ENCODE data around the gene BICC1.
"Not testable (repeated sequence)": the region's sequence is repeated elsewhere in the genome, so short reads cannot be mapped to it uniquely, and the experiment has no call there.

The BICC1 gene

DNA sequence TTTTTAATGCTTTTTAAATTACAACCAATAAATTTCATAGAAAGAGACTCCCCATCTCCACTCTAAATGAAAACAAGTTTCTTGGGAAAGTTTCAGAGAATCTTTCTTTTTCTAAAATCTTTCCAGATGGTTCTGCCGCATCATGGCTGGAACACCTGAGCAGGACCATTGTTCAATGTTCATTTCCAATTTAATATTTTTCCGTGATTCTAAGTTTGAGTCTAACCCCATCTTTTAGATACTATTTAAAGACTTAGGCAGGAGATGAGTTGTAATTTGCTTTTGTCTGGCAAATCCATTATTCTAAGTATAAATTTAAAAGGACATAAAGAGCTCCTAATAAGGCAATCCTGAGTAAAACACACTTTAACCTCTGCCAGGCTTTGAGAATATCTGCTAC is 325.2 kb downstream of the BICC1 start:
- no peak for DNase-seq

DNA sequence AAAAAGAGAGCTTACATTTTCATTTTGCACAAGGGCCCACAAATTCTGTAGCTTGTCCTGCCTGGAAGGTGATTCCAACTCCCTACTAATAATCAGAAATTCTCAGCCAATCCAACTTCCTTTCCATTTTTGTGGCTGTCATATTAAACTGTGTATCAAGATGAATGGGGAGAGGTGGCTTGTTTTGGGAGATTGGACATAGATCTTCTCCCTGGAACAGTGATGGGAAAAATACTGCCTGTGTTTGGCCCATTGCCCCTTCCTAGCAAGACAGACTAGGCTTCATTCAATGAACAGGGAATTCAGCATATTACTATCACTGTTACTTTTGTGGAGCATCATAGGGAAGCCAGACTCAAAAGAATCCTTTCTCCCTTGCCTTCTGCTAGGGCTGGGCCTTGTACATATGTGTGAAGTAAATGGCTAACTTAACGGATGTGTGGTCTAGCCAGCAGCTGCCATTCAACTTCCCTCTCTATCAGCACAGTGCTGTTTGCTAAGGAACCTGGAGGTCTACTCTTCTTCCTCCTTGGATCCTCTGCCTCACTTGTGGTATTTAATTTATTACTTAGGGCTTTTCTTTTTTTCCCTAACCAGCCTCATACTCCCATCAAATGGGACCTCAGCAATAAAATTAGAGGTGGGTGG is 326.0 kb downstream of the BICC1 start:
- DNase-seq, result peak; percentile 39

DNA sequence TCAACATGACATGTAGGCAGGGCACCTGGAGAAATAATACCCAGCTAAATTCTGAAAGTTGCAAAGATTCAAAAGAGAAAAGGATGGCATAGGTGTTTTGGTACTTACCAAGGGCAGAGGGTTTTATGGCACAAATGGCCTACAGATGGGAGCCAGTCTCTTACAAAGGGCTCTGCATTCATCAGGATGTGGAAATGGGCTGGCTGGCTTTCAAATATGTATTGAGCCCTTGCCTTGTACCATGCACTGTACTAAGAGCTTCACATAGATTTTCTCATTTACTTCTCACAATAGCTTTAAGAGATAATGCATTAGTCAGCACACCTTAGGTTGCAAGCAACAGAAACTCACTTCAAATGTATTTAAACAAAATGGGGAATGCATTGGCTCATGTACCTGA is 327.1 kb downstream of the BICC1 start:
- no peak for DNase-seq

DNA sequence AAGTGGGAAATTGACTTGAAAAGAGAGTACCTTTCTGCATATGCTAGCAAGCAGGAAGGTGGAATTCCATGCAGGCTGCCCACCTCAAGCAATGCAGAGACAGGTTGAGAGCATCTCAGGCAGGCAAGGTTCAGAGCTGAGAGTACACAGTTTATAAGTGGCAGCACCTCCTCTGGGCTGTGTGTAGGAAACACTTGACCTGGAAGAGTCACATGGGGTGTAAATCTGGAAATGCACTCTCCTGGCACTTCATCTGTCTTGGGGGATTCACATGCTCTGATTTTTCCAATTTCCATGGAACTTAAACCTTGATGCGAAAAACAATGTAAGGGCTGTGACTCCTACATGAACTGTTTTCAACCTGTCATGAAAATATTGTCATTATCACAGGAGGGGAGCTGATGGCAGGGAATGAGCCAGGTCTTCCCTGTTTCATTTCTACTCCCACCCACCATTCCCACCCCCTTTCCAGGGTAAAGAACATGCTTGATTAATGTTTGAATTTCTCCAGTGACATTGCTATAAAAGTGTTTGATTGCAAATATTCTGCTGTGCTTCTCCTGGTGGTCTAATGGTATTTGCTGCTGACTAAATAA is 328.3 kb downstream of the BICC1 start:
- DNase-seq, result peak; percentile 41

DNA sequence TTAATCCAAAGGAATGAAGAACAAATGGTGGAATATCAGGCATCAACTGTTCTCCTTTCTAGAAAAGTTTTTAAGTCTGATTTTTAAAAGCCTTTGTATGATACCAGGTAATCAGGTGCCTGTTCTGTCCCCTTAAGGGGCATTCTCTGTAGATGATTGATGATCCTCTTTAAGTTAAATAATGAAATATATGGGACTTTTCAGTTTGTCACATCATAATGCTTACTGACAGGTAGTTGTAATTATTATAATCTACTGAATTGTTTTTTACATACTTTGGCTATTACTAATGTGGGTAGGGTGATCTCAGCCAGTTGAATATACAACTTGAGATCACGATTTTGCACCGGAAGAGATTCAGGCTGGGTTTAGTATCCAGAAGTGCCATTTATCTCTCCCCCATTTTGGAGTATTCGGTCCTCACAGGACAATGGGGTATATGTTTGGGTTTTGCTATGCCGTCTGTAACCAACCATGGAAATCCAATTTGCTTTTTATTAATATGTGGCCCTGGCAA is 330.2 kb downstream of the BICC1 start:
- no peak for DNase-seq

DNA sequence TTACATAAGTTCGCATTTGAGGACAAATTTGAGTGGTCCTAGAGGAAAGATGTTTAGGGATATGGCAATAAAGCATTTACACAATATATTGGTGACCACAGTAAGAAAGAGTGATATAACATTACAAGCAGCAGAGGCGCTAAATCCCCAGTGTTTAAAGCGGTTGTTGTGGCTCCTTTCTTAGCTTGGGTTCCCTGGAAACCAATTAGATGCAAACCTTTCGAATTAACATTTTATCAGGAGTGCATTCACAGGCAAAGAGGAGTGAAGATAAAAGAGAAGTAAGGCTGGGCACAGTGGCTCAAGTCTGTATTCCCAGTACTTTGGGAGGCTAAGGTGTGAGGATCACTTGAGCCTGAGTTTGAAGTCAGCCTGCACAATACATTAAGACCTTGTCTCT is 331.1 kb downstream of the BICC1 start:
- DNase-seq, result no peak

DNA sequence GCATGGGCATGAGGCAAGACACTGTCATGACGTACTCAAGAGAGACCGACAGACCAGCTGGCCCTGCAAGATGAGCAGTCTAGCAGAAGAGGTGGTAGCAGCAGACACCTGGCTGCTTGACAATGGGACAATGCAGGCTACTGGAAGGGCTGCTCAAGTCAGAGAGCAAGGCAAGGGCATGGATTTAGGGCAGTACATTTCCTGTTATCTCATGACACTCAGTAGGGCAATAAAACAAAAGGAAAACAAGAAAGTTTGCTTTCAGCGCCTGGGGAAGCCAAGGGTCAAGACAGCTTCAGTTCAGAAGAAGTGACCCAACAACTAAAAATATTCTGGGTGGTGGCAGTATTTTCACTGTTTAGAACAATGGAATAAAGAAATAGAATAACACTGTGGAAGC is 332.0 kb downstream of the BICC1 start:
- DNase-seq, result no peak

DNA sequence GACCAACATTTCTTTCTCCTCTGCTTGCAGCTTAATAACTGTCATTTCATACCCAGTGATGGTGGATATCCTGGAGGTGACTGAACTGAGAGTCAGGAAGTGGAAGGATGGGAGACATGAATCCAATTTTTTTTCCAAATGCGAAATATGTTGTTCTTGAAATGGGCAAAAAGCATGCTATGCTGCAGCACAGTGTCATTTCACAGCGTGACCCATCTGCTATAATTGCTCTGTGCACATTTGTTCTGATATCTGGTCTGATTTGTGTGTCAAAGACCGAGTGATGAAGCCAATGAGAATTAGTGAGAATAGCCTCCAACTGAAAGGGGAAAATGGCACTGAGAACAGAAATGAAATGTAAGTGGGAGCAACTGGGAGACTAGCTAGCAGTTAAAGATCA is 334.2 kb downstream of the BICC1 start:
- no peak for DNase-seq

DNA sequence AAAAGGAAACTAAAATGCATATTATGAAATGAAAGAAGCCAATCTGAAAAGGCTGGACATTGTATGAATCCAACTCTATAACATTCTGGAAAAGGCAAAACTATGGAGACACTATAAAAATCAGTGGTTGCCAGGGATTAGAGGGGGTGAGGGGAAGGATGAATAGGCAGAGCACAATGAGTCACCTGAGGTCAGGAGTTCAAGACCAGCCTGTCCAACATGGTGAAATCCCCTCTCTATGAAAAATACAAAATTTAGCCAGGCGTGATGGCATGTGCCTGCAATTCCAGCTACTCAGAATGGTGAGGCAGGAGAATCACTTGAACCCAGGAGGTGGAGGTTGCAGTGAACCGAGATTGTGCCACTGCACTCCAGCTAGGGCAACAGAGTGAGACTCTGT is 338.9 kb downstream of the BICC1 start:
- no peak for DNase-seq

DNA sequence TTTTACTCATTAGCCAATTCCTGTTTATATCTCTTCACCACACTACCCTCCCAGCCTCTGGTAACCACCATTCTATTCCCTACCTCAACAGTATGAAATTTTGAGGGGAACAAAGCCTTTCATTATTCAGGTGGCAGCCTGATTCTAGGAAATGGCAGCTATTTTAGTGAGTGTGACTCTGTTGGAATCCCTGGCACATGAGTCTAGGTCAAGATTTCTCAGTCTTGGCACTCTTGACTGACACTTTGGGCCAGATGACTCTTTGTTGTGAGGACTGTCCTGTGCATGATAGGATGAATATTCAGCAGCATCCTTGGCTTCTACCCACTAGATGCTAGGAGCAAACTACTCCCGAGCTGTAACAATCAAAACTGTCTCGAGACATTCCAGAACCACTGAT is 341.0 kb downstream of the BICC1 start:
- DNase-seq, result no peak

DNA sequence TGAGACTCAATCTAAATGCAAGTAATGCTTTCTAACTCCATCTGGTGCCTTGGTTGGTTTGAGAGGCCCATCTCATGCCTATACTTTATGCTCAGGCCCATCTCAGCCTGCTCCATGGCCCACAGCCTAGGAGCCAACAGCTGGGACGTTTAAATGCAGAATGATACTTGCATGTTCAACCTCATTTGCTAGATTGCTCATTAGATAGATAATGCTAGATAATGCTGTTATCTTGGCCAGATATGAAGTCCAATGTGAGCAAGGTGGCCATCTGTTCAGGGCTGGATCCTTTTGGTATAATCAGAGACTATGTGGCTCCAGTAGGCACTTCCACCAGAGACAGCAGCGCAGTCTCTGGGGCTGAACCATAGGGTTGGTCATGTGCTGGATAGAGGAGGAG is 342.1 kb downstream of the BICC1 start:
- no peak for DNase-seq

DNA sequence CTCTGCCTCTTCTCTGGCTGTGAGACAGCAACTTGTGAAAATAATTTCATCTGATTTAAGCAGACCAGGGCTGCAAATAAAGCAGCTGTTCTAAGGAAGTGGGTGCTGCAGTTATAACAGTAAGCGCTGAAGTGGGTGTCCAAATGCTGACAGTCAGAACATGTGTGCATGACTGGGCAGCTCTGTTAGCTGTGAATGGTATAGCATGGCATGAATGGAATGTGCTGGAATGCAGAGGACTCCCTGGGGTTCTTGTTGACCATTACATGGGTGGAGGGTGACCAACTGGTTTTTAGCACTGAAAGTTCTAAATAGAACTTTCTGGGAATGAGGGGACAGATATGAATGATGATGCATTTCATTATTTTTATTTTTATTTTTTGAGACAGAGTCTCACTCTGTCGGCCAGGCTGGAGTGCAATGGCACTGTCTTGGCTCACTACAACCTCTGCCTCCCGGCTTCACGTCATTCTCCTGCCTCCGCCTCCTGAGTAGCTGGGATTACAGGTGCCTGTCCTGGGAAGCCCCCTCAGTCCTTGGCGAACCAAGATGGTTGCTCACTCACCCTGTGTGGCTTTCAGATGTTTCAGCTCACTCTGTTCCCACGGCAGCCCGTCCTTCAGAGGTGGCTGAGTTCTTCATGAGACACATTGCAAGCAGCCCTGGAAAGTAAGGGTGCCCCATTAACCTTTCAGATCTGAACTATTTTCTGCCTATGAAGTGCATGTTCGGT is 344.0 kb downstream of the BICC1 start:
- DNase-seq, result peak; percentile 34

DNA sequence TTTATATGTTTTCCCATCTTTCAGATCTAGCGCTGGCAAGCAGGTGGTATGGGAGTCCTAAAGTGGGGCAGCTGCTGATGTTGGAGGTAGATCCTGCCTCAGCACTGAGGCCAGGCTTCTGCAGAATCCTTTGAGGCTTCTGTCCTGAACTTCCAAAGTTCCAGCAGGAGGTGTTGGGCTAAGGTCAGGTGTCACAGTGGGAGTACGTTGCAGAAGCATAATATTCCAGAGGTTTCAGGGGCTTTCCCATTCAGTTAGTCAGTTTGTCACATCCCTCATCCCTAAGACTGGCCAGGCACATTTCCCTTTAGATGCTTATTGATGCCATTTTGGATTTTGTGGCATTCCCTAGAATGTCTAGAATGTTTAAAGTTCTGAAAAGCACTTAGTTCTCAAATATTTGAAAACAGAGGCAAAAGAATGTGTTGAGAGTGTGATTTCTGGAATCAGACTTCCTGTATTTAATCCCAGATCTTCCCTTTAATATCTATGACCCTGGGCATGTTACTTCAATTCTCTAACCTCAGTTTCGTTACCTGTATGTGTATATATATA is 344.7 kb downstream of the BICC1 start:
- DNase-seq, result no peak

DNA sequence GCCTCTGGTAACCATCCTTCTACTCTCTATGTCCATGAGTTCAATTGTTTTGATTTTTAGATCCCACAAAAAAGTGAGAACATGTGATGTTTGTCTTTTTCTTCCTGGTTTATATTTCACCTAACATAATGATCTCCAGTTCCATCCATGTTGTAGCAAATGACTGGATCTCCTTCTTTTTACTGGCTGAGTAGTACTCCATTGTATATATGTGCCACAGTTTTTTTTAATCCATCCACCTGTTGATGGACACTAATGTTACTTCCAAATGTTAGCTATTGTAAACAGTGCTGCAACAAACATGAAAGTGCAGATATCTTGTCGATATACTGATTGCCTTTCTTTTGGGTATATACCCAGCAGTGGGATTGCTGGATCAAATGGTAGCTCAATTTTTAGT is 345.5 kb downstream of the BICC1 start:
- not testable (repeated sequence) for DNase-seq

DNA sequence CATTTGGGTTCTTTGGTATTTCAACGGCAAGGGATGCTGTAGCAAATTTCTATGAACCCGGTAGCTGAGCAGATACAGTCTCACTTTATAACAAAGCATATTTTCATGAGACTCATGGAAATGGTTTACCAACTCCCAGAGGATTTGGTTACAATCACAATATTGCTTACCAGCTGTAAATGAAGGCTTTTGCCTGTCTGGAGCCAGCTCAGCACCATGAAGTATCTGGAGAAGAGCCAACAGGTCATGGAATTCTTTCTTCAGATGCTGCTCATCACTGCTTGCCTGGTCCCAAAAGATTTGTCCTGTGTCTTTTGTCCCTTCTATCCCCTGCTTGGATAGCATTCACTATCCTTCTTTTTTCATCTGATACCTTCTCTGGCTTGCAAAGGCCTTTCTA is 346.9 kb downstream of the BICC1 start:
- DNase-seq, result no peak

DNA sequence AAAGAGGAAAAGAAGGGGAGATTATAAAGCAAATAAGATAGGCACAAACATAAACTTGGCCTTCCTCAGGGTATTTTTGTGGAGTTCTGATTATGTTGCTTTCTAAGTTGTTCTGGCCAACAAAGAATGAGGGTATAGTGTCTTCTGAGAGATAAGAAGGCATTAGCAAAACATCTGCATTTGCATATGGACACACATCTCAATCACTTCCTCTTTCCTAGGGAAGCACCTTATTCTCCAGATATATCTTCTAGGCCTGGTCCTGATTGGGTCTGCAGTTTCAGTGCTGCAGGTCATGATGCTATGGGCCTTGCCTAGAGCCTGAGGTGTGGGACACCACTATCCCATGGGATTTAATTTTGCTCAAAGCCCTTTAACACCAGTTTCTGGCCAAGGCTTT is 355.0 kb downstream of the BICC1 start:
- no peak for DNase-seq

DNA sequence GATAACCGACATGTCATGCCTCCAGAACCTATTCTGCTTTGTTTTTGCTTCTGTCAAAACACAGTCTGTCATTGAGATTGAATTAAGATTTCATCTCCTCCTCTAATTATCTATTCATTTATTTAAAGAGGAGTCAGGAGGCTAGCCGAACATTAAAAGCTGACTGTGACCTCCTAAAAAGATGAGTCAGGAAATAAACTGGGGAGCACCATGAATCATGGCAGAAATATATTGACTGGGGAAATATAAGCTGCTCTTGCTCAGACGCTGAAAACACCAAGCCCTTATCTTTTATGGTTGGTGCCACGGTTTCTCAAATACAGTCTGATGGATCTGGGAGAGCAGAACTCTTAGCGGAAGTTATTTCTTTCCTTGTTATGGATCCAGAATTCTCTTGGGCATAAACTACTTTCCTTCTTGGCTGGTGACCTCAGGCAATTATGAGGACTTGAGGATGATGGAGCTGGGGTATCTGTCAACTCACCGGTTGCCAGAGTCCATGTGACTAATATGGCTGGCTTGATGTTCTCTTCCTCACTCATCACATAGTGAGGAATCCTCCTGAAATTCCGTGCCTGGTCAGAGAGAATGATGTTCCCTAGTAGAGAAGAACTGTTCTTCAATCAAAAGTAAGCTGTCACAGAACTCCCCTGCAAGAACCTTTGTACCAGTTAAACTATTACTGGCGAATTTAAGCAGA is 356.2 kb downstream of the BICC1 start:
- no peak for DNase-seq

DNA sequence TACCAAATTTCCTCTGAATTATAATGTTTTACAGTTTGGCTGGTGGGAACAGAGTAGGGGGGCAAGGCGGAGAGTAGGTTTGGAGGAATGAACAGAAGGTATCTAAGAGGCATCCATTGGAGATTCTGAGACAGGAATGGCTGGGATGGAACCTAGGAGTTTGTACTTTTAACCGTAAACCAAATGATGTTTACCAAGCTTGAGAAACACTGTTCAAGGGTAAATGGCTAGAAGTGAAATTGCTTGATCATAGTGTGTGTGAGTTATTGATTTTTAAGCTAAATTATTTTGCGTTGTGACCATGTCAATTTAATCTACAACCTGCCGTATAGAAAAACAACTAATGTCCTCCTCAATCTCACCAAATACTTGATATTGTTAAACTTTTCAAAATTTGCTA is 357.4 kb downstream of the BICC1 start:
- no peak for DNase-seq

DNA sequence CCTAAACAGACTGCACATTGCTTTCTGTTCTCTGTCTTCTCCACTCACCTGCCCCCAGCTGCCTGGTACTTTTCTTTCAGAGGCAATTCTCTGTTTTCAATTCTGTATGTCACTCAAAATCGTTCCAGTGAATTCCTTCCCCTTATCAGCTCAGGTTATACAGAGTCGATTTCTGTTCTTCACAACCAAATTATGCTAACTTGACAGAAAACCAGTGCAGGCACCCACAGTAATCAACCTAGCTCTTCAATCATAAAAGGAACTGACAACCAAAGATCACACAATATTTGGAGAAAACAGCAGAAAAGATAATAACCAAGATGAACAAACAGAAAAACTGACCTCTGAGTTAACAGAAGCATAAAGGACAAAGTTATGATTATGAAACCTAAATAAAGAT is 360.5 kb downstream of the BICC1 start:
- DNase-seq, result no peak
